GM18858 (cell line): ENCODE data around the gene KCNA3.

Source experiments
- ATAC-seq: cut with Tn5 transposase; IDR thresholded peaks from one replicate; pipeline ENCODE4 v1.9.1; 2021; ENCODE audit not compliant: unreplicated experiment

KCNA3 gene

GRCh38 chr1:110674337-110675059, at the start of gene KCNA3:
TSS of gene KCNA3 (minus strand) at chr1:110674940. CDS start at chr1:110674809, 131 bp downstream.
- ATAC-seq = no peak

DNA sequence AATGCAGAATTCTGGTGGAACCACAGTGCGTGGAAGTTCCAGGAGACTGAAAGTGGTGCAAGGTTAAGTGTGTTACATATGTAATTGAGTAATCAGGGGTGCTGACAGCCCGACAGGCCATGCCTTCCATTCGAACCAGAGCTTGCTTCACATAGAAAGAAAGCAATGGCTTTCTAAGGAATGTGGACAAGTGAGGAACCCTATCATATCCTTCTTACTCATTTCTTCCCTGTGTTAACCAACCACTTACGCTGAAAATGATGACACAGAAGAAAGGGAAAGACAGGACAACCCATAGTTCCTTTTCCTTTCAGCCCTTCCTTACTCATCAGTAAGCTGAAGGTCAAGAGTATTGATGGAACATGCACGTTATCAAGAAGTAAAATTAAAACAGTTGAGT, 48.1 kb upstream of the KCNA3 start:
- no peak for ATAC-seq

GRCh38 chr1:110719908-110720307, 45.2 kb upstream of the KCNA3 start:
- ATAC-seq = no peak

GRCh38 chr1:110718452-110718851, 43.7 kb upstream of the KCNA3 start:
- ATAC-seq = no peak

DNA sequence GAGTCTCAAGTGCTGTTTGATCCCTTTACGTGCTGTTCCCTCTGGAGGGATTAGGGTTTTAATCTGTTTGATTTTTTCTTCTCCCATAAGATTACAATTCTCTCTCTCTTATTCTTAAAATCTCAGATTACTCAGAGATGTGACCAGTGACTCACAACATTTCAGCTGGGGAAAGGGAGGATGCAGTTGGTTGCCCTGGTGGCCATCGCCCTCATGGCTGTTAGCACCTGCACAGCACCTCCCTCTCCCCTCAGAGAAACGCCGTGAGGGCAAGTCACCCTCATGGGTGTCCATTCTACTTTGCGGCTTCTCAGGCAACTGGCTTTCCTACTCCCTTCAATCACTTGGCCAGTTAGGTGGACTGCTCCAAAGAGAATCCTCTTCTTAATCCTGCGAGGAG, 42.4 kb upstream of the KCNA3 start:
- no peak for ATAC-seq

GRCh38 chr1:110714374-110714995, 39.7 kb upstream of the KCNA3 start:
- no peak for ATAC-seq

GRCh38 chr1:110713221-110713620, 38.5 kb upstream of the KCNA3 start:
- no peak for ATAC-seq

GRCh38 chr1:110710314-110710713, 35.6 kb upstream of the KCNA3 start:
- no peak for ATAC-seq

DNA sequence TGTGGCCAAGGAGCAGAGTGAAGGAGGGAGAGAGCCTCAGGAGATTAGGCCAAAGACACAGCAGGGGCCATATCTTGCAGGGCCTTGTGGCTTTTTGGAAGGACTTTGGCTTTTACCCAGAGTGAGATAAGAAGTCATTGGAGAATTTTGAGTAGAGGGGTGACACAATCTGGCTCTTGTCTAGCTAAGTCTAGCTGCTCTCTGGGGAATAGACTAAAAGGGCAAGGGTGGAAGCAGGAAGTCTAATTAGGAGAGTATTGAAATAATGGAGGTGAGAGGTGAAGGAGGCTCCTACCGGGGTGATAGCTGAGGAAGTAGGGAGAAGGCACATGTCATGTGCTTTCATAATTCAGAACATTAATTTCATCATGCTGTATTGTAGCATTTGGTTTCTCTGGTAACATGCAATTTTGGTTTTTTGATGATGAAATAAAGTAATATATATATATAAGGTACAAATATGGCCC, 34.3 kb upstream of the KCNA3 start:
- ATAC-seq = no peak

GRCh38 chr1:110707232-110707631, 32.5 kb upstream of the KCNA3 start:
- ATAC-seq = no peak

DNA sequence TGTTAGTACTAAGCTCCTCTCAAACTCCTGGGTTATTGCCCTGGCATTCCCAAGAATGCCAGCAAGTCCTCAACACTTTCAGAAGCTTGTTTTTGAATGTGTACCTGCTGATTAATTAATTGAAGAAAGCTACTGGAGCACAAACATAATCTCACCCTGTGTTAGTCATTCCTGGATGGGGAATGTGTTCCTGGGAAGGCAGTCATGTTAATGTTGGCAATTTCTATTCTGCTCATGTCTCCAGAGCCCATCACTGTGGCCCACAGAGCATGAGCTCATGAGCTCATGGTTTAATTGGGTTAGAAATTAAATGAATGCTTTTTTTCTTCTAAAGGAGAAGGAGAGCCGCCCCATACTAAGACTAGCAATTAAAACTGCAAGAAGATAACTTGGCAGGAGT, 31.9 kb upstream of the KCNA3 start:
- no peak for ATAC-seq

- ATAC-seq = no peak
Measured at GRCh38 chr1:110702260-110702659, 27.5 kb upstream of the KCNA3 start.

DNA sequence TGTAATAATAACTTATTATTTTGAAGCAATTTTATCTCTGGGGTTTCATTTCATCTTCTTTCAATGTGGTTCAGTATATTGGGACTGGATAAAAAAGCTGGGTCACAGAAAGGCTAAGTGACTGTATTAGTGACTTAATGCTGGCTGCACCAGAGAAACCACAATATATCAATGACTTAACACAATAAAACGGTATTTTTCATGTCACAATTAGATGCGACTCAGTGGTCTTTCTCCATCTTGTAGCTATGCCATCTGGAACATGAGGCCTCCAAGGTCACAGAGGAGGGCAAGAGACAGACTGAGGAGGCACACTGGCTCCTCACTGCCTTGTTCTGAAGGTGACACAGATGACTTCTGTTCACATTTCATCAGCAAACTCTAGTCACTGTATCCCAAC, 26.0 kb upstream of the KCNA3 start:
- no peak for ATAC-seq

DNA sequence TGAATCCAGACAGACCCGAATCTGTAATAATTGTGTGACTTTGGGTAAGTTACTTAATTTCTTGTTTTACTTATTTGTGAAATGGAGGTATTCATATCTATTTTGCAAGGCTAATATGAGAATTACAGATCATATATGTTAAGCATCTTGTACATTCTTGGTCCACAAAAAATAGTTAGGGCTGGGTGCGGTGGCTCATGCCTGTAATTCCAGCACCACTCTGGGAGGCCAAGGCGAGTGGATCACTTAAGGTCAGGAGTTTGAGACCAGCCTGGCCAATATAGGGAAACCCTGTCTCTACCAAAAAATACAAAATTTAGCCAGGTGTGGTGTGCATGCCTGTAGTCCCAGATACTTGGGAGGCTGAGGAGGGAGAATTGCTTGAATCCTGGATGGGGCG, 22.9 kb upstream of the KCNA3 start:
- no peak for ATAC-seq

- no peak for ATAC-seq
Measured at GRCh38 chr1:110696818-110697217, 22.1 kb upstream of the KCNA3 start.

DNA sequence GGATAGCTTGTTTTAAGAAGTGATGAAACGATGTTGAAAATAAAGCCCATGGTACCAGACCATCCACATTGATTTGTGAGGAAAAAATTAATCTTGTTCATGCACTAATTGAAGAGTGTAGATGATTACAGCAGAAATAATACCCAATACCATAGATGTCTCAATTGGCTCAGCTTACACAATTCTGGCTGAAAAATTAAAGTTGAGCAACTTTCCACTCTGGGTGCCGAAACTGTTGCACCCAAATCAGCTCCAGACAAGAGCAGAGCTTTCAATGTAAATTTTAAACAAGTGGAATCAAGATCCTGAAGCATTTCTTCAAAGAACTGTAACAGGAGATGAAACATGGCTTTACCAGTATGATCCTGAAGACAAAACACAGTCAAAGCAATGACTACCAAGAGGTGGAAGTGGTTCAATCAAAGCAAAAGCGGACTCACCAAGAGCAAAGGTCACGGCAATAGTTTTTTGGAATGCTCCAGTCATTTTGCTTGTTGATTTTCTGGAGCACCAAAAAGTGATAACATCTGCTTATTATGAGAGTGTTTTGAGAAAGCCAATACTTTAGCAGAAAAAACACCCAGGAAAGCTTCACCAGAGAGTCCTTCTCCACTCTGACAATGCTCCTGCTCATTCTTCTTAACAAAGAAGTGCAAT, 16.1 kb upstream of the KCNA3 start:
- ATAC-seq = no peak

- no peak for ATAC-seq
Measured at GRCh38 chr1:110689868-110690267, 15.1 kb upstream of the KCNA3 start.

DNA sequence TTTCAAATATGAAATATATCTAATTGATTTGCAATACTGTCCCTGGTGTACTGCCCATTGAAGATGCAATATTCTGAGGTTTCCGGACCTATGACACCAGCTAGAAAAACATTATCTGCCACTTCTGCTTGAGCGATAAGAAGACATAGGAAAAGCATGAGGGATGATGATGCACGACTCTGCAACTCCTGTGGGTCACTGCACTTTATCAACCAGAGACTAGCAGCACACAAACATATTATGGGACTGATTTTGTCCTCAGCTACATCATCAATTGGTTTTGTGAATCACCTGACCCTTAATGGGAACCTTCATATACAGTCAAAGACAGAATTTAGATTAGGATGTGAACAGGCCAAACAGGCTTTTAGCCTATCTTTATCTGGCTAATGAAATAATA, 13.8 kb upstream of the KCNA3 start:
- no peak for ATAC-seq

DNA sequence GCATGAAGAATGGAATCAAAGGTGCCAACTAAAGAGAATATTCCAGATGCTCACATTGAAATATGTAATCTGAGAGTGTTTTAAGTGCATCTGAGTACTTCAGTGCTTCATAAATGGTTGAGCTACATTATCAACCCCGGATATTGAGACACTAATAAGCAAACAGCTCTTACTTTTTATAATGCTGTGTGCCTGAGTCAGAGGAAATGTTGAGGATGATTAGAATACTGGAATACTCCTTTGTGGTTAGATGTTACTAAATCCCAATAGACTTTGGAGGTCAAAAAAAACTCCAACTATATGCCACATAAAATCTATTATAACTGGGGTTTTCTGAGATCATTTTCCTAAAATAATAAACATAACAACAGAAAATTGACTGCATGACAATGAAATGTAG, 12.5 kb upstream of the KCNA3 start:
- ATAC-seq = no peak

DNA sequence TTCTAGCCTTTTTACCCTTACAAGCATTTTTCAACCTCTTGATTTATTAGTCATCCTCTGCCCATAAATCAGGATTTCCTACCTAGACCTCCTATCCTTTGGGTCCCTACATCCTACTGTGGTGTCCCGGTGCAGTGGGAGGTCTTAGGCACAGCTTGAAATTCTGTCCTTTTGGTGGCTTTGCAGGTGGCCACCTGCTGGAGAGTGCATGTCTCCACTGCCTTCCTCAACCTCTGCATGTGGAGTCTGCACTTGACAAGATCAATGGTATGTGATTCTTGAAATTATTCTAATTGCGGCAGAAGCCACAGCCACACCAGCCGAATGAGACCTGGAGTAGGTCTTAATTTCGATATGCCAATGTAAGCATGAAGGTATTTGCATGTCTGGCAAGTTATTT, 11.4 kb upstream of the KCNA3 start:
- ATAC-seq = no peak

DNA sequence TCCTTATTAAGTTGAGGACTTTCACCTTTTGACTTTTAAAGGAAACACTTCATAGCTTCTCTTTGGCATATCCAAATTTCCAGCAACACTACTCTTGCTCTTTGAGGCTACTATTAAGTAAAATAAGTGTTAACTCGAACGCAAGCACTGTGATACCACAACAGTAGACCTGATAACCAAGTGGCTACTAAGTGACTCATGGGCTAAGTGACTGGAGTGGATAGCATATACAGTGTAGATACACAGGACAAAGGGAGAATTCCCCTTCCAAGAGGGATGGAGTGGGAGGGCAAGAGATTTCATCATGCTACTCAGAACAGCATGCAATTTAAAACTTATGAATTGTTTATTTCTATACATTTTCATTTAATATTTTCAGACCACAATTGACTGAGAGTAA, 9.8 kb upstream of the KCNA3 start:
- ATAC-seq = no peak

DNA sequence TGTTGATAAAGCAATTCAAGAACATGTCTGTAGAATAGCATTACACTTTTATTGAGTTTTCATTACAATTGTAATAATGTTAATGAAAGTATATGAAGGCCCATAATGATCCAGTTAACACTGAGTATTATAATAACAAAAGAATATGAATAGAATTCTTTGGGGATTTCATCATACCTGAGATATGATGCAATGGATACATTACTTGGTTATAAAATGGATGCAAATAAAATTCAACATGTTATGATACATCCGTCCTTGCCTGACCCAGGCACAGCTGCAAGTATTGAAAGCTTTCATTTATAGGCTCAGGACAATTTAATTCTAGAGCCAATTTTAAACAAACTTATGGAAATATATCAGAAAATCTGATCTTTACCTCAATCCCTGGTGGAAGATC, 8.2 kb upstream of the KCNA3 start:
- no peak for ATAC-seq
